ENCODE measurements around the gene DST. TPM values are rescaled to one million over a fixed set of nuclear protein-coding genes. Genes with fewer than 3 reads are reported as not detected.
A peak's percentile ranks its signal among the peaks of the same experiment; 100 is the strongest.

The DST gene
- total and polyA plus RNA-seq, 2 donors = 125 to 818 TPM

- Histone ChIP-seq H3K4me3 (ENCODE audit: low read depth, low read length) (no peak overlapping the region), H3K36me3 (ENCODE audit: insufficient read depth) (peaks cover 6% of the 10 kb centered on the region), H3K27ac (ENCODE audit: low read depth) (no peak overlapping the region), H3K4me1 (ENCODE audit: insufficient read depth) (no peaks in the 10 kb centered on the region)
- WGBS = 81% methylated on average over 1 of the region's 1 CpG
- no peak for DNase-seq (ENCODE audit: extremely low spot score)
Observed at GRCh38 chr6:56474532-56474931, 168.2 kb downstream of the DST start.

GRCh38 chr6:56463443-56463842, 179.2 kb downstream of the DST start:
- H3K4me3 ChIP-seq (ENCODE audit: low read depth, low read length) = no peak overlapping the region
- 97% methylated on average over 13 of the region's 13 CpGs for WGBS
- no peak overlapping the region for H3K27ac ChIP-seq (ENCODE audit: low read depth)
- DNase-seq (ENCODE audit: extremely low spot score) = no peak
- no peaks in the 10 kb centered on the region for H3K4me1 ChIP-seq (ENCODE audit: insufficient read depth)
- H3K36me3 ChIP-seq (ENCODE audit: insufficient read depth) = peaks cover 3% of the 10 kb centered on the region

- no peak overlapping the region for H3K27ac ChIP-seq (ENCODE audit: low read depth)
- WGBS = 83% methylated on average over 13 of the region's 13 CpGs
Observed at GRCh38 chr6:56459030-56459805, 183.5 kb downstream of the DST start.

GRCh38 chr6:56458324-56458884, 184.3 kb downstream of the DST start:
- DNase-seq (ENCODE audit: extremely low spot score) = no peak
- Histone ChIP-seq H3K27ac (ENCODE audit: low read depth) (no peak overlapping the region), H3K4me1 (ENCODE audit: insufficient read depth) (no peaks in the 10 kb centered on the region), H3K36me3 (ENCODE audit: insufficient read depth) (no peaks in the 10 kb centered on the region), H3K4me3 (ENCODE audit: low read depth, low read length) (no peak overlapping the region)
- 77% methylated on average over 5 of the region's 5 CpGs for WGBS

More at GRCh38 chr6:56459030-56459805, 183.5 kb downstream of the DST start:
- Histone ChIP-seq H3K4me3 (ENCODE audit: low read depth, low read length) (no peak overlapping the region), H3K36me3 (ENCODE audit: insufficient read depth) (no peaks in the 10 kb centered on the region), H3K4me1 (ENCODE audit: insufficient read depth) (no peaks in the 10 kb centered on the region)
- DNase-seq (ENCODE audit: extremely low spot score) = no peak

- Histone ChIP-seq H3K27ac (ENCODE audit: low read depth) (no peak overlapping the region), H3K36me3 (ENCODE audit: insufficient read depth) (no peaks in the 10 kb centered on the region), H3K4me1 (ENCODE audit: insufficient read depth) (no peaks in the 10 kb centered on the region), H3K4me3 (ENCODE audit: low read depth, low read length) (no peak overlapping the region)
- 81% methylated on average over 2 of the region's 2 CpGs for WGBS
- no peak for DNase-seq (ENCODE audit: extremely low spot score)
Observed at GRCh38 chr6:56456785-56457184, 185.9 kb downstream of the DST start.

- H3K36me3 ChIP-seq (ENCODE audit: insufficient read depth) = no peaks in the 10 kb centered on the region
- no peaks in the 10 kb centered on the region for H3K4me1 ChIP-seq (ENCODE audit: insufficient read depth)
- 36% methylated on average over 2 of the region's 2 CpGs for WGBS
- DNase-seq (ENCODE audit: extremely low spot score) = peak; percentile 46
- H3K4me3 ChIP-seq (ENCODE audit: low read depth, low read length) = no peak overlapping the region
- no peak overlapping the region for H3K27ac ChIP-seq (ENCODE audit: low read depth)
Observed at GRCh38 chr6:56450882-56451739, 191.6 kb downstream of the DST start.

GRCh38 chr6:56450376-56450775, 192.3 kb downstream of the DST start:
- no peaks in the 10 kb centered on the region for H3K36me3 ChIP-seq (ENCODE audit: insufficient read depth)
- no peaks in the 10 kb centered on the region for H3K4me1 ChIP-seq (ENCODE audit: insufficient read depth)
- H3K27ac ChIP-seq (ENCODE audit: low read depth) = no peak overlapping the region
- 63% methylated on average over 3 of the region's 3 CpGs for WGBS
- no peak overlapping the region for H3K4me3 ChIP-seq (ENCODE audit: low read depth, low read length)
- DNase-seq (ENCODE audit: extremely low spot score) = no peak

GRCh38 chr6:56448046-56448445, 194.6 kb downstream of the DST start:
- Histone ChIP-seq H3K4me1 (ENCODE audit: insufficient read depth) (no peaks in the 10 kb centered on the region), H3K4me3 (ENCODE audit: low read depth, low read length) (no peak overlapping the region), H3K36me3 (ENCODE audit: insufficient read depth) (no peaks in the 10 kb centered on the region), H3K27ac (ENCODE audit: low read depth) (no peak overlapping the region)
- DNase-seq (ENCODE audit: extremely low spot score) = no peak
- WGBS = 96% methylated on average over 1 of the region's 1 CpG

GRCh38 chr6:56445818-56446217, 196.9 kb downstream of the DST start:
- peak; percentile 18 for DNase-seq (ENCODE audit: extremely low spot score)
- 44% methylated on average over 8 of the region's 8 CpGs for WGBS
- no peak overlapping the region for H3K27ac ChIP-seq (ENCODE audit: low read depth)
- no peaks in the 10 kb centered on the region for H3K36me3 ChIP-seq (ENCODE audit: insufficient read depth)
- H3K4me3 ChIP-seq (ENCODE audit: low read depth, low read length) = no peak overlapping the region
- H3K4me1 ChIP-seq (ENCODE audit: insufficient read depth) = no peaks in the 10 kb centered on the region

GRCh38 chr6:56444855-56445254, 197.8 kb downstream of the DST start:
- Histone ChIP-seq H3K4me1 (ENCODE audit: insufficient read depth) (no peaks in the 10 kb centered on the region), H3K36me3 (ENCODE audit: insufficient read depth) (no peaks in the 10 kb centered on the region), H3K4me3 (ENCODE audit: low read depth, low read length) (no peak overlapping the region), H3K27ac (ENCODE audit: low read depth) (no peak overlapping the region)
- no peak for DNase-seq (ENCODE audit: extremely low spot score)
- 75% methylated on average over 2 of the region's 2 CpGs for WGBS

- H3K27ac ChIP-seq (ENCODE audit: low read depth) = no peak overlapping the region
- no peak for DNase-seq (ENCODE audit: extremely low spot score)
- no peaks in the 10 kb centered on the region for H3K4me1 ChIP-seq (ENCODE audit: insufficient read depth)
- H3K4me3 ChIP-seq (ENCODE audit: low read depth, low read length) = no peak overlapping the region
- H3K36me3 ChIP-seq (ENCODE audit: insufficient read depth) = no peaks in the 10 kb centered on the region
- WGBS = 85% methylated on average over 4 of the region's 4 CpGs
Observed at GRCh38 chr6:56440551-56440981, 202.1 kb downstream of the DST start.

- H3K4me1 ChIP-seq (ENCODE audit: insufficient read depth) = no peaks in the 10 kb centered on the region
- WGBS = 82% methylated on average over 5 of the region's 5 CpGs
- H3K4me3 ChIP-seq (ENCODE audit: low read depth, low read length) = no peak overlapping the region
- no peak overlapping the region for H3K27ac ChIP-seq (ENCODE audit: low read depth)
- no peak for DNase-seq (ENCODE audit: extremely low spot score)
- H3K36me3 ChIP-seq (ENCODE audit: insufficient read depth) = no peaks in the 10 kb centered on the region
Observed at GRCh38 chr6:56437171-56437900, 205.4 kb downstream of the DST start.

GRCh38 chr6:56435754-56436153, 206.9 kb downstream of the DST start:
- Histone ChIP-seq H3K36me3 (ENCODE audit: insufficient read depth) (no peaks in the 10 kb centered on the region), H3K4me1 (ENCODE audit: insufficient read depth) (no peaks in the 10 kb centered on the region), H3K4me3 (ENCODE audit: low read depth, low read length) (no peak overlapping the region), H3K27ac (ENCODE audit: low read depth) (no peak overlapping the region)
- 79% methylated on average over 4 of the region's 4 CpGs for WGBS
- DNase-seq (ENCODE audit: extremely low spot score) = no peak
